Fibroblast of the aortic adventitia (primary cell): ENCODE results near the gene SUV39H2. TPM values are rescaled to one million over a fixed set of nuclear protein-coding genes. Genes with fewer than 3 reads are reported as not detected.

Experiments used
- DNase-seq: peaks from one replicate; pipeline ENCODE4 v3.0.0-alpha.2; 2010; ENCODE audit warnings: low read depth
- H3K4me3 ChIP-seq: 2 replicates; pipeline ENCODE4 v1.5.1; 2011; ENCODE audit warnings: low read depth, mild to moderate bottlenecking, control low read depth, low read length, moderate library complexity
- total RNA-seq: library from RNA; depleted of rRNA; stranded (reverse); fragments of >200 nt; gene quantifications from 2 replicates; pipeline ENCODE4 v1.2.3, GENCODE V29; 2012; ENCODE audit warnings: low replicate concordance
- TF ChIP-seq, protein P1 (sequence below): IDR thresholded peaks from 2 replicates; pipeline ENCODE4 v1.5.1; 2011; ENCODE audit warnings: mild to moderate bottlenecking, low read length, control low read depth, inconsistent platforms; ENCODE audit not compliant: insufficient read depth

The SUV39H2 gene
- total RNA-seq, 1 donor = 26.8 TPM

DNA sequence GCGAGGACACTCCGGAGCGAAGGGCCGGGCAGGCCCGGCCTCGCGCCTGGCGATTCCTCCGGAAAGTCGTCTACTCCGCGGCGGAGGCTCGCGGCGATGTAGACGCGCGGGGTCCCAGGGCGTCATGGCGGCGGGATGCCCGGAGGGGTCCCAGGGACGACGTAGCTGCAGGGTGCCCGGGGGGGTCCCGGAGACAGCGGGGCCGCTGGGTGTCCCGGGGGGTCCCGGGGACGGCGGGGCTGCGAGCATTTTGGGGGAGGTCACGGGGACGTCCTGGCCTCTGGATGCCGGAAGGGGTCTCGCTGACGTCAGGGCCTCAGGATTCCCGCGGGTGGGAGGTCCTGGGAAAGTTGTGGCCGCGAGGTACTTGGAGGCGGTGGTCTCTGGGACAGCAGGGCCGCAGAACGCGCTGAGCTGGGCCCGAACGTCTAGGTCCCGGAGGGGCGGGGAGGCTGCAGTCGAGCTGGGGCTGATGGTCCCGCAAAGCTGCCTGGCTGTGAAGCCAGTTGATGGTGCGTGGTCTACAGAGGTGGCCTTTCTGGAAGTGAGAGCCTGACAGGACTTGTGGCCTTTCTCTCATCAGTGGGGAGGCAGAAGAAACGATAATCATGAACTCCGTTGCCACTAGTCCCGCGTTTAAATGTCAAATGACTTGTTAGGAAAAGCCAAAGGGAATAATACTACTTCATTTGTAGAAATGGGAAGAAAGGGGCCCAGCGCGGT is 39.9 kb upstream of the SUV39H2 start:
- peak; percentile 25 for DNase-seq
- TF ChIP-seq, protein P1, sequence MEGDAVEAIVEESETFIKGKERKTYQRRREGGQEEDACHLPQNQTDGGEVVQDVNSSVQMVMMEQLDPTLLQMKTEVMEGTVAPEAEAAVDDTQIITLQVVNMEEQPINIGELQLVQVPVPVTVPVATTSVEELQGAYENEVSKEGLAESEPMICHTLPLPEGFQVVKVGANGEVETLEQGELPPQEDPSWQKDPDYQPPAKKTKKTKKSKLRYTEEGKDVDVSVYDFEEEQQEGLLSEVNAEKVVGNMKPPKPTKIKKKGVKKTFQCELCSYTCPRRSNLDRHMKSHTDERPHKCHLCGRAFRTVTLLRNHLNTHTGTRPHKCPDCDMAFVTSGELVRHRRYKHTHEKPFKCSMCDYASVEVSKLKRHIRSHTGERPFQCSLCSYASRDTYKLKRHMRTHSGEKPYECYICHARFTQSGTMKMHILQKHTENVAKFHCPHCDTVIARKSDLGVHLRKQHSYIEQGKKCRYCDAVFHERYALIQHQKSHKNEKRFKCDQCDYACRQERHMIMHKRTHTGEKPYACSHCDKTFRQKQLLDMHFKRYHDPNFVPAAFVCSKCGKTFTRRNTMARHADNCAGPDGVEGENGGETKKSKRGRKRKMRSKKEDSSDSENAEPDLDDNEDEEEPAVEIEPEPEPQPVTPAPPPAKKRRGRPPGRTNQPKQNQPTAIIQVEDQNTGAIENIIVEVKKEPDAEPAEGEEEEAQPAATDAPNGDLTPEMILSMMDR = no peak
- H3K4me3 ChIP-seq = peak overlapping the region; percentile 77

DNA sequence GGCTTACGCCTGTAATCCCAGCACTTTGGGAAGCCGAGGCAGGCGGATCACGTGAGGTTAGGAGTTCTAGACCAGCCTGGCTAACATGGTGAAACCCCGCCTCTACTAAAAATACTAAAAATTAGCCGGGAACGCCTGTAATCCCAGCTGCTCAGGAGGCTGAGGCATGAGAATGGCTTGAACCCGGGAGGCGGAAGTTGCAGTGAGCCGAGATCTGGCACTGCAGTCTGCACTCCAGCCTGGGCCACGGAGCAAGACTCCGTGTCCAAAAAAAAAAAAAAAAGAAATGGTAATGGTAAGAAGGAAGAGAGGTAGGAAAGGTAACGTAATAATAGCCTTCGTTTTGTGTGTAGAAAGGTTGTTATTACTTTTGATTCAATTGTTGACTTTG is 39.4 kb upstream of the SUV39H2 start:
- TF ChIP-seq, protein P1 = no peak
- DNase-seq = no peak
- peak overlapping the region; percentile 77 for H3K4me3 ChIP-seq

GRCh38 chr10:14840178-14840577 is 38.5 kb upstream of the SUV39H2 start:
- H3K4me3 ChIP-seq = no peak overlapping the region
- TF ChIP-seq, protein P1 = no peak
- DNase-seq = no peak

- TF ChIP-seq, protein P1 = no peak
- no peak overlapping the region for H3K4me3 ChIP-seq
- DNase-seq = no peak
Observed at GRCh38 chr10:14843327-14843988, 35.2 kb upstream of the SUV39H2 start.

- DNase-seq = no peak
- H3K4me3 ChIP-seq = no peak overlapping the region
- TF ChIP-seq, protein P1 = no peak
Observed at GRCh38 chr10:14844948-14845347, 33.7 kb upstream of the SUV39H2 start.

GRCh38 chr10:14852236-14852635 is 26.4 kb upstream of the SUV39H2 start:
- TF ChIP-seq, protein P1 = no peak
- no peak overlapping the region for H3K4me3 ChIP-seq
- no peak for DNase-seq
